Mammary epithelial cell (primary cell): ENCODE measurements around the gene MRPS22.

Experiments used
- EZH2 ChIP-seq: IDR thresholded peaks from 2 replicates; pipeline ENCODE4 v1.6.1; 2012; ENCODE audit warnings: low read length, inconsistent platforms, borderline replicate concordance
- TF ChIP-seq, protein P1 (sequence below), 2 donors: IDR thresholded peaks in 1 of 2; conservative IDR thresholded peaks in 1 of 2; 2 replicates each; pipeline ENCODE4 v1.5.1; 2011 to 2012; ENCODE audit warnings: inconsistent platforms in 2 of 2, low read length in 2 of 2, mild to moderate bottlenecking in 2 of 2, control low read depth in 1 of 2, low read depth in 1 of 2; ENCODE audit not compliant: insufficient read depth in 1 of 2; ENCODE audit errors: extremely low read depth in 1 of 2

DNA sequence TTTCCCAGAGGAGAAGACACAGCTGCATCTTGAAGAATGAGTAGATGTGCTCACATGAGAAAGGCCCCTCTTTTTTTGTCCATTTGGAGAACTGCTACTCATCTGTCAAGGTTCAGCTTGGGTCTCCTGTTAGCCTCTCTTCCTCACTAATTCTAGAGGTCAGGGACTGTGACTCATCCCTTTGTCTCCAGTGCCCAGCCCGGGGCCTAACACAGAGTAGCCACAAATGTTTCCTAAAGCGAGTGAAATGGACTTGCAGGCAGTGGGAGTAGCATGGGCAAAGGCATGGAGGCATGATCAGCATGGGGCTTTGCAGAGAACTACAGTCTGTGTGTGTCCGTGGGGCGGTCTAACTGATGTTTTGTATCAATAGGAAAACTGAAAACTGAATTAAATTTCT, 33.9 kb upstream of the MRPS22 start:
- TF ChIP-seq, protein P1, sequence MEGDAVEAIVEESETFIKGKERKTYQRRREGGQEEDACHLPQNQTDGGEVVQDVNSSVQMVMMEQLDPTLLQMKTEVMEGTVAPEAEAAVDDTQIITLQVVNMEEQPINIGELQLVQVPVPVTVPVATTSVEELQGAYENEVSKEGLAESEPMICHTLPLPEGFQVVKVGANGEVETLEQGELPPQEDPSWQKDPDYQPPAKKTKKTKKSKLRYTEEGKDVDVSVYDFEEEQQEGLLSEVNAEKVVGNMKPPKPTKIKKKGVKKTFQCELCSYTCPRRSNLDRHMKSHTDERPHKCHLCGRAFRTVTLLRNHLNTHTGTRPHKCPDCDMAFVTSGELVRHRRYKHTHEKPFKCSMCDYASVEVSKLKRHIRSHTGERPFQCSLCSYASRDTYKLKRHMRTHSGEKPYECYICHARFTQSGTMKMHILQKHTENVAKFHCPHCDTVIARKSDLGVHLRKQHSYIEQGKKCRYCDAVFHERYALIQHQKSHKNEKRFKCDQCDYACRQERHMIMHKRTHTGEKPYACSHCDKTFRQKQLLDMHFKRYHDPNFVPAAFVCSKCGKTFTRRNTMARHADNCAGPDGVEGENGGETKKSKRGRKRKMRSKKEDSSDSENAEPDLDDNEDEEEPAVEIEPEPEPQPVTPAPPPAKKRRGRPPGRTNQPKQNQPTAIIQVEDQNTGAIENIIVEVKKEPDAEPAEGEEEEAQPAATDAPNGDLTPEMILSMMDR (conservative IDR thresholded peaks at IDR 0.05 in 1 of 2, IDR thresholded peaks at IDR 0.05 in 1 of 2; ENCODE audit: extremely low read depth in 1 of 2, insufficient read depth in 1 of 2, low read depth in 1 of 2, low read length in 2 of 2) = no peak
- TF ChIP-seq EZH2 = no peak
